ENCODE data around the gene ST8SIA1.

The ST8SIA1 gene

DNA sequence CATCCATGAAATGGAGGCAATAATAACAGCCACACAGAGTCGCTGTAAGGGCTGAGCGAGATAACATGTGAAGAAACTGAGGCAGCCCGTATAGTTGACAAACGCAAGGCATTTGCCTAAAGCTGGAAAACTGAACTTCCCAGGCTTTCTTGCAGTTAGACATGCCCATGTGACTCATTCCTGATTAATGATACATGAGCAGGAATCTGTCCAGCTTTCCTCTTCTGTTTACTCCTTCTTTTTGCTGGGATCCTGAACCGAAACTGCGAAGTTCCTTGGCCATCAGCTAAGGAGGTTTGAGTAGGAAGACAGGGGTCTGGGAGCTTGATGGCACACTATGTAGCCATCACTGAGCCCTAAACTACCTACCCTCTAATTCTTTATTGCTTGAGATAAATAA is 52.2 kb downstream of the ST8SIA1 start:
- no peak for DNase-seq

GRCh38 chr12:22276867-22277266 is 57.6 kb downstream of the ST8SIA1 start:
- no peak for DNase-seq

GRCh38 chr12:22276313-22276712 is 58.2 kb downstream of the ST8SIA1 start:
- no peak for DNase-seq

GRCh38 chr12:22275843-22276242 is 58.7 kb downstream of the ST8SIA1 start:
- DNase-seq = no peak

DNA sequence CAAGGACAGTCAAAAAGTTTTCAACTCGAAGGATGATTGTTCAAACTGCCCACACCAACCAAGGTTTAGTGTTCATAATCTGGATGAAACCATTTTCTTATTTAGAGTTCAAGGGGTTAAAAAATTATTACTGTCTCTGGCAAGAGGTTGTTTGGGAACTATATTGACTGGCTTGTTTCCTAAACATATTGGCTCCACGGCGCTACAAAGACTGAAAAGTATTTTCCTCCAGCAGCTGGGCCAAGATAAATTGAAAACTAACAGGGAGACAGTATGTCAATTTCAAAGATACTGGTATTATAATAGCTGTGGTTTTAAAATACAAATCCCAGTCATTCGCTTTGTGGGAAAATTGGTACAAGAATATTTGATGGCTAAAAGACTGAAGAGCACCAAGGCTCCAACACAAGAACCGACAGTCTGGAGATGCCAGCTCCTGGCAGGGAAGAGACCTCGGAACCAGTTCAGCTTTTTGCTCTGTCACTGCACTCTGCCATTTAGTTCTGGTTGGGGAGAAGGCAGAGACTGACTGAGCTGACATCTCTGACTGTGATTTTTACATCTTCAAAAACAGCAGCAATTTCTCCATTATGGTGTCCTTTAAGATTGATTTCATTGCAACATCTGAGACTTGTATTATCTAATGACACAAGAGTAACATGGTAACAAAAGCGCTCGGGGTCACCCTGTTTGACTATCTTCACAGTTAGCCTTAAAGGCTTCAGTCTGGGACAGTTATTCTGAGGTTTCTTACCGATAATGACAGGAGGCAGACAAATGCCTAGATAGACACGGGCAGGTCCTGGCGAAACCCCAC is 62.0 kb downstream of the ST8SIA1 start:
- DNase-seq = no peak

GRCh38 chr12:22271023-22271422 is 63.5 kb downstream of the ST8SIA1 start:
- DNase-seq = no peak

DNA sequence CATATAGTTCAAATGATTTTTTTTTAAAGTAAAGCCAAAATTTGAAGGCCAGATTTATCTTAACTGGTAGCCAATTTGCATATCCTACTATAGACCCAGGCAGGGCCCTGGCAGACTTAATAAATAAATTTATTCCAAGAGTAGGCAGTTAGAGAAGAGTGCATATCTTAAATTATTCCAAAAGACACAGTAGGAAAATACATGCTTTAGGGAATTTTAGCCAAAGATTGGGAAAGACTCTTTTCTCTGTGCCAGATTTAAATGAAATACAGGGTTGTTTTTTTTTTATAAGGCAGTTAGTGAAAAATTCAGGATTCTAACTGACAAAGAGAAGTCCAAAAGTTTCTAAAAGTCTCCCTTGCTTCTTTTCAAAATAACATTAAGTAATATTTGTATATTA is 65.5 kb downstream of the ST8SIA1 start:
- DNase-seq = no peak

- DNase-seq = no peak
Measured at GRCh38 chr12:22268406-22268805, 66.1 kb downstream of the ST8SIA1 start.

- DNase-seq = no peak
Measured at GRCh38 chr12:22266101-22266500, 68.4 kb downstream of the ST8SIA1 start.

- DNase-seq = no peak
Measured at GRCh38 chr12:22264380-22264779, 70.1 kb downstream of the ST8SIA1 start.

- DNase-seq = no peak
Measured at GRCh38 chr12:22262309-22262708, 72.2 kb downstream of the ST8SIA1 start.

GRCh38 chr12:22257100-22257499 is 77.4 kb downstream of the ST8SIA1 start:
- DNase-seq = no peak

GRCh38 chr12:22256605-22257004 is 77.9 kb downstream of the ST8SIA1 start:
- no peak for DNase-seq

- DNase-seq = no peak
Measured at GRCh38 chr12:22256041-22256441, 78.5 kb downstream of the ST8SIA1 start.

DNA sequence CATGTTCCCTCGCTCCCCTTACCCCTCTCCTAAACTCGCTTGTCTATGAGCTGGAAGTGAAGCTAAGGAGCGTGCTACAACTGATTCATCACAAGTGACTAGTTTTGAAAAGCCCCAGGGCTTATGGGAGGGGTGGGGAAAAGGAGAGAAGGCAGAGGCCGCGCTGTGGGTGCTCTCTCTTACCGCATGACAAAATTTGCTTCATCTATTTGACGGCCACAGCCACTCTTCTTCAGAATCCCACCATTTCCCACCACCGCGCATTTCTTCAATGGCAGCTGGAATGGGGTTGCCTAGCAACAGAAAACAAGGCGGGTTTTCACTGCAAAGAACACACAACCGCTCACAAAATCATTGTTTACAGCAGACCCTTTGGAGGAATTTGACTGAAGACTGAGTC is 79.4 kb downstream of the ST8SIA1 start:
- DNase-seq = no peak

GRCh38 chr12:22254478-22254877 is 80.0 kb downstream of the ST8SIA1 start:
- no peak for DNase-seq

GRCh38 chr12:22252057-22252456 is 82.5 kb downstream of the ST8SIA1 start:
- DNase-seq = no peak

DNA sequence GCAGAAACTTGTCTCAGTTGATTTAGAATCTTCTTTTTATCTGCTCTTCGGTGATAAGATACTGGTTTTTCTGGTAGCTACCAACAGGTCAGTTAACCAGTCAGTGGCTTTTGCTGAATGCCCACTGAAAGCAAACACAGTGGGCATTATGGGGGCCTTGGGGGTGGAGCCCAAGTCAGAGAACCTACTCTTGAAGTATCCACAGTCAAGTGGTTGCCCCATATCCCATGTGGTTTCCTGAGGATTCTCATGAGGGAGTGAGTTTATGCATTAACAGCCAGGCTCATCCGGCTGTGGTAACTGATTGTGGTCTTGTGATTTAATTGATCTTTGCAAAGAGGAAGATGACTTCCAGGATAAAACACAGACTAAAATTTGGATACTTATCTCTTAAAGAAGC is 83.7 kb downstream of the ST8SIA1 start:
- no peak for DNase-seq

DNA sequence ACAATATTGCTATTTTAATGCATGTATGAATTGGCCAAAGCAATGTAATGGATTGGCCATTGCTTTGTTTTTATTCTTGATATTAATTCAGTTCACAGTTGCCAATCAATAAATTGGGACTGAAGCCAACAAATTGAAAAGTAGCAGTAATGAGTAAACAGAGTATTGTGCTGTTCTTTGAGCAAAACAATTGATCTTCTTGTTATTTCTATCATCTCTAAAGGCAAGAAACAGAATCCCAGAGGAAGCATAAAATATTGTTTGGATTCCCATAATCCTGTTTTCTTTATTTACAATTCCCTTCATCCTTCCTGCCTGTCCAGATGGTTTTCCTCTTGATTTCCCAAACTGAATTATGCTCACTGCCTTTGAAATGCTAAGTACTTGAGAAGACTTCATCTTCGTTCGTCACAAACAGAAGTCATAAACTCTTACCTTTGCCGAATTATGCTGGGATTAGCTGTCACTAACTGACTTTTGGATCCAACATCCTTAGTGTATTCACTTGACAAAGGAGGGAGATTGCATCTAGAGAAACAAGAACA is 85.9 kb downstream of the ST8SIA1 start:
- no peak for DNase-seq

- no peak for DNase-seq
Measured at GRCh38 chr12:22248121-22248520, 86.4 kb downstream of the ST8SIA1 start.

GRCh38 chr12:22246217-22246846 is 88.2 kb downstream of the ST8SIA1 start:
- DNase-seq = no peak

GRCh38 chr12:22242726-22243125 is 91.8 kb downstream of the ST8SIA1 start:
- DNase-seq = no peak

GRCh38 chr12:22238211-22238610 is 96.3 kb downstream of the ST8SIA1 start:
- DNase-seq = no peak

DNA sequence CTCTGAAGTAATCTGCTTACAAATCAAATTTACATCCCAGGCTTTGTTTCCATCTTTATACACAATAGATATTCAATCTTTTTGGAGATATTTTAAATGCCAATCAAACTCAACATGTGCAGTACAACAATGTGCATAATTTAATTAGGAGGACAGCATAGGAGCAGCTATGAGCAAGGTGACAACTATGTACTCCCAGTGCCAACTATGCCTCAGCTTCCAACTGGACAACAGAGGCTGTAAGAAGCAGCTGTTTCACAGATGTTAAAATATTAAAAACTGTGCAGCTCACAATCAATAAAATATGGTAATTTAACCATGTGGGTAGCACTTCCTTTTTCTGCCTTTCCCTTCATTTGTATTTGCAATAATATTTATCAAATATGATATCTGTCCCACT is 99.9 kb downstream of the ST8SIA1 start:
- DNase-seq = no peak

All from activated naive CD4-positive, alpha-beta T cell treated with anti-CD3 and anti-CD28 coated beads, Interleukin-2, amount 50 U/mL, for 16 hours (primary cell).